K562 (cell line): ENCODE measurements around the gene MAD1L1. TPM values are rescaled to one million over a fixed set of nuclear protein-coding genes. Genes with fewer than 3 reads are reported as not detected.

Source experiments
- CUX1 ChIP-seq: fragments of 200-800 bp; sonication (Bioruptor generic); IDR thresholded peaks from 2 replicates; pipeline ENCODE4 v1.6.1; 2016; ENCODE audit warnings: missing genetic modification characterization, missing compliant biosample characterization
- E4F1 ChIP-seq: fragments of 250-450 bp; sonication (Bioruptor Pico); IDR thresholded peaks from 2 replicates; pipeline ENCODE4 v1.5.0; 2021; ENCODE audit warnings: mild to moderate bottlenecking, borderline replicate concordance
- ZNF239 ChIP-seq: fragments of 250-450 bp; sonication (Bioruptor Pico); IDR thresholded peaks from 2 replicates; pipeline ENCODE4 v1.4.0; 2020; ENCODE audit warnings: mild to moderate bottlenecking
- polyA plus RNA-seq, 8 experiments: library from polyadenylated mRNA; depleted of rRNA in 4 of 8; stranded (reverse) in 5 of 8; unstranded in 3 of 8; fragments of >200 nt; fragmentation: Nextera tagmentation in 2 of 8; fragmentation: Illumina TruSeq in 1 of 8; extraction: Ambion mirVana in 2 of 8; extraction: Trizol in 1 of 8; gene quantifications; 2 replicates each; pipeline versions ENCODE4 v1.2.1 to v1.2.3, GENCODE V29; 2011 to 2014; ENCODE audit warnings: inconsistent platforms in 1 of 8, missing spikeins in 1 of 8
- total RNA-seq, 7 experiments: library from RNA; depleted of rRNA in 6 of 7; stranded (reverse); fragments of >200 nt in 6 of 7; fragmentation: Illumina TruSeq in 2 of 7; extraction: Trizol in 2 of 7; gene quantifications; 2 replicates each; pipeline versions ENCODE4 v1.2.1 to v1.2.3, GENCODE V29; 2011 to 2021; ENCODE audit warnings: low replicate concordance in 1 of 7

The MAD1L1 gene
- total and polyA plus RNA-seq, 9 of the 15 experiments (the other 6 are each of a cell fraction or from before 2014, with no cell fraction given), result 1.7 to 89.7 (median 18.0) TPM

GRCh38 chr7:1867370-1868260, 365.1 kb downstream of the MAD1L1 start (continued):
- TF ChIP-seq E4F1 (CRISPR knock-in tag) (no peak), CUX1 (CRISPR knock-in tag) (no peak), ZNF239 (CRISPR knock-in tag) (no peak)
